ENCODE measurements around the gene MATN1.

MATN1 gene

DNA sequence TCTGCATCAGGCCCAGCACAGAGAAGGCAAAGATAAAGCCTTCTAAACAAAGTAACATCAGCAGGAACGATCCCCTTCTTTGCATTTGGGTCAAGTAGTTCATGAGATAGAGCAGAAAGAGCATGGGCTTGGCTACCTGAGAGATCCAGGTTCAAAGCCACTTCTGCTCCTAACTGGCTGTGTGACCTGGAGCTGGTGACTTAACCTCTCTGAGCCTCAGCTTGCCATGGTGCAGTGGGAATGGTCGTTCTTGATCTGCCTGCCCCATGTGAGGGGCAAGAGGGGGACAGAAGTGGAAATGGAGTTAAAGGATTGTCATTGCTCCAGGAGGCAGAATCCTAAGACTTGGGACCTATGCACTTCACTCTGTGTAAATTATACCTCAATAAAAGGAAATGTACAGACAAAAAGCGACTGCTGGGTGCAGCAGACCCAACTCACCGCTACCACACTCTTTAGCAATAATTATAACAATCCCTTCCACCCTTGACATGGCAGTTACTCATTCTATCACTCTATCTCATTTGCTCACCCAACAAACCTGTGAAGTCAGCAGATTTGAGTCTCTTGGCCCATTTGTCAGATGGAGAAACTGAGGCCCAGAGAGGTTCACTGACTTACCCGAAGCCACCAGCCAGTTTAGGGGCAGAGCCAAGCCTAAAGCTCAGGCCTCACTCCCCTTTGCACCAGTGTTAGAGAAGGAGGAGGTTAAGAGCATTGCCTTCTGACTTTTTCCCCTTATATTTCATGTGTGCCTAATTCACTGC lies 1.5 kb upstream of the MATN1 start:
- no peak overlapping the region for H3K27ac Mint-ChIP-seq
- no peaks in the 10 kb centered on the region for H3K27me3 Mint-ChIP-seq
- peaks cover 36% of the 10 kb centered on the region for H3K4me1 Mint-ChIP-seq (ENCODE audit: low read depth)
- peaks cover 35% of the 10 kb centered on the region for H3K36me3 Mint-ChIP-seq (ENCODE audit: low read depth)
- no peak overlapping the region for H3K4me3 Mint-ChIP-seq
- no peak for DNase-seq
- H3K9me3 Mint-ChIP-seq, result no peaks in the 10 kb centered on the region

DNA sequence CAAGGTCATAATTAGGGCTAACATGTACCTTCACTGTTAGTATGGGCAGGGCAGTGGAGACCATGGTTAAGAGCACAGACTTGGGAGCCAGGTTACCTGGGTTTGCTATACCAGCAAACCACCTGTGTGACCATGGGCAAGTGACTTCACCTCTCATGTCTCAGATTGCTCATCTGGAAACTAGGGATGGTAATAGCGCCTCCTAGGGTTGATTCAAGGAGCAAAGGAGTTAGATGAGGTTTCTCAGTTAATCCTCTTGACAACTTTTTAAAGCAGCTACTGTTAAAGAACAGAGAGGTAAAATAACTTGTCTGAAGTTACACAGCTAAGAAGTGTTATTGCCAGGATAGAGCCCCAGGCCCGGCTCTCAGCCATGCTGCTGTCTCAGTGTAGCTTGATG lies 790 bp upstream of the MATN1 start:
- Mint-ChIP-seq H3K27ac (peak overlapping the region; percentile 65), H3K36me3 (ENCODE audit: low read depth) (peaks cover 35% of the 10 kb centered on the region), H3K4me1 (ENCODE audit: low read depth) (peaks cover 42% of the 10 kb centered on the region), H3K4me3 (no peak overlapping the region), H3K9me3 (no peaks in the 10 kb centered on the region), H3K27me3 (no peaks in the 10 kb centered on the region)
- DNase-seq, result no peak

DNA sequence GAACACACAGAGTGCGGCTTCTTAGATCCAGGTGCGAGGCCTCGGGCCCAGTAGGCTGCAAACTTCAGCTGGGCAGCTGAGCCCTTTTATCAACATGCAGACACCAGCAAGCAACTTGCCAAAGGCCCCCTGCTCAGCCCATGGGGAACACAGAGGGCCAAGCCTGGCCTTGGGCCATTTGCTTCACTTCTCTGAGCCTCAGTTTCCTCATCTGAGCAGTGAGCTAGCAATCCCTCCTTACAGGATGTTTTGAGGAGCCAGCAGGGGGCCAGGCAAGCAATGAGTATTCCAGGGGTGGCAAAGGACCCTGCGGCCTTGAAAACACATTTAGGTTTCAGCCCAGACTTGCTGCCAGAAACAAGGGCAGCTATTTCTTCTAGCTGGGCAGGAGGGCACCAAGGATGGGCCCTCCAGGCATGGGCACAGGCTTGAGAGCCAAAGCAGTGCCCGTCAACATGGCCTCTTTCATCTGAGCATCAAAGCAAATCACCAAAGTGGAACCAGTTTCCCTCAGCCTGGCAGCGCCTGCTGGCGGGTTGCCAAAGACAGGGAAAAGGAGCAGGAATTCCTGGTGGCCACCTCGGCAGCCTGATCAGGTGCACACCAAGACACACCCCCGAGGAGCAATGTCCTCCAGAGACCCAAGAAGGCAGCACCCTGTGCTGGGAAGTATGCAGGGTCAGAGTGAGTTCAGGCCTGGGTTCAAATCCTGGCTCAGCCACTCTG lies 1.4 kb downstream of the MATN1 start:
- Mint-ChIP-seq H3K27me3 (no peaks in the 10 kb centered on the region), H3K4me3 (no peak overlapping the region), H3K4me1 (ENCODE audit: low read depth) (peaks cover 41% of the 10 kb centered on the region), H3K27ac (peak overlapping the region; percentile 18), H3K36me3 (ENCODE audit: low read depth) (peaks cover 32% of the 10 kb centered on the region), H3K9me3 (no peaks in the 10 kb centered on the region)
- no peak for DNase-seq

DNA sequence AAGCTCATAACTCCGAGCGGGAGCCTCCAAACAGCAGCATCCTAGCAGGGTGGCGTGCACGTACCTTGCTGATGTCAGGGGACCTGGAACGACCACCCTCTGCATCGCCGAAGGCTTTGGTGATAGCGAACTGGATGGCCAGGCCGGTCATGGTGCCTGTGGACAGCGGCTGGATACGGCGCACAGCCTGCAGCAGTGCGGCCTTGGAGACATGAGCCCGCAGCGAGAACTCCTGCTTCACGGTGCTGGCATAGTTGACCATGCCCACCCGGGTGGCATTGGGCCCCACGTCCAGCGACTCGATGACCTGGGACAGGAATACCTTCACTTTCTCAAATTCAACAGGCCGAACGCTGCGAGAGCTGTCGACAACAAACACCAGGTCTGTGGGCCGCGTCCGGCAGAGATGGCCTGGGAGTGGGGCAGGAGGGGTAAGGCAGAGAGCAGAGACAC lies 2.0 kb downstream of the MATN1 start:
- Mint-ChIP-seq H3K4me3 (no peak overlapping the region), H3K9me3 (no peaks in the 10 kb centered on the region), H3K27me3 (no peaks in the 10 kb centered on the region), H3K4me1 (ENCODE audit: low read depth) (peaks cover 44% of the 10 kb centered on the region), H3K36me3 (ENCODE audit: low read depth) (peaks cover 31% of the 10 kb centered on the region), H3K27ac (no peak overlapping the region)
- no peak for DNase-seq

DNA sequence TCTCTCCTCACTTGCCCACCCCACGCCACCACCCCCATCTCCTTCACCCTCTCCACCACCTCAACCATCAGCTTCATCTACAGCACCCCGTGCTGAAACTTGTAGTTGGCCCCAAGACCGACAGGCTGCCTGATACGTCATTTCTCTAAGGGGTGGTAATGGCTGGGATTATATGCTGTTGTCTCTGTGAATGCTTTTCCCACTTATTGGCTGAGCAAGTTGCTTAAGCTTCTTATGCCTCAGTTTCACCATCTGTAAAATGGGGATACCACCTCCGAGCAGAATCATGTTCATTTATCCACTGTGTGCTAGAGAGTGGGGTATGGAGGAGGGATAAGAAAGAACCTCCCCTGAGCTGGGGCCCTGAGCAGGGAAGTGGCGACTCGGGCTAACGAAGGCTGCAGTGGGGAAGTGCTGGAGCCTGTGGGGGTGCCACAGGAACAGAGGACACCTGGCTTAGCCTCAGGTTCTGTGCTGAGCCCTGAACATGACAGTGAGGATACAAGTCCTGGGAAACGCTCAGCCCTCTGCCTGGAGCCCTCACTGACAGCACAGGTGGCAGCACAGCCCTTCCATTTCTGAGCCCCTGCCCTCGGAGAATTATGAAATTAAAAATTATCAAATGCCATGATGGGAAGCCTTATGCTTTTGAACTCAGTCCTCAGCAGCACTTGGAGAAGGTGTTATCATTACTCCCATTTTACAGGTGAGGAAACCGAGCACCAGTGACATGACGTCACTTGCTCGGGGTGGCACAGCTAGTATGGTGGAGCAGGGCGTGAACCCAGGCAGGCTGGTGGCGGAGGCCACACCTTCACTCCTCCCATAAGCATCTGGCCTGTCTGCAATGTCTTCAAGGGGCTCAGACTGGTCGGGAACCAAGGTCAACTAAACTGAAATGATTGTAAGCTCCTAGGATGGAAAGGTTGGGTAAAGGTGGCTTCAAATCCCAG lies 2.8 kb downstream of the MATN1 start:
- peaks cover 44% of the 10 kb centered on the region for H3K4me1 Mint-ChIP-seq (ENCODE audit: low read depth)
- H3K36me3 Mint-ChIP-seq (ENCODE audit: low read depth), result peaks cover 28% of the 10 kb centered on the region
- no peak overlapping the region for H3K27ac Mint-ChIP-seq
- no peak for DNase-seq
- peaks cover 2% of the 10 kb centered on the region for H3K9me3 Mint-ChIP-seq
- H3K27me3 Mint-ChIP-seq, result no peaks in the 10 kb centered on the region
- H3K4me3 Mint-ChIP-seq, result no peak overlapping the region

DNA sequence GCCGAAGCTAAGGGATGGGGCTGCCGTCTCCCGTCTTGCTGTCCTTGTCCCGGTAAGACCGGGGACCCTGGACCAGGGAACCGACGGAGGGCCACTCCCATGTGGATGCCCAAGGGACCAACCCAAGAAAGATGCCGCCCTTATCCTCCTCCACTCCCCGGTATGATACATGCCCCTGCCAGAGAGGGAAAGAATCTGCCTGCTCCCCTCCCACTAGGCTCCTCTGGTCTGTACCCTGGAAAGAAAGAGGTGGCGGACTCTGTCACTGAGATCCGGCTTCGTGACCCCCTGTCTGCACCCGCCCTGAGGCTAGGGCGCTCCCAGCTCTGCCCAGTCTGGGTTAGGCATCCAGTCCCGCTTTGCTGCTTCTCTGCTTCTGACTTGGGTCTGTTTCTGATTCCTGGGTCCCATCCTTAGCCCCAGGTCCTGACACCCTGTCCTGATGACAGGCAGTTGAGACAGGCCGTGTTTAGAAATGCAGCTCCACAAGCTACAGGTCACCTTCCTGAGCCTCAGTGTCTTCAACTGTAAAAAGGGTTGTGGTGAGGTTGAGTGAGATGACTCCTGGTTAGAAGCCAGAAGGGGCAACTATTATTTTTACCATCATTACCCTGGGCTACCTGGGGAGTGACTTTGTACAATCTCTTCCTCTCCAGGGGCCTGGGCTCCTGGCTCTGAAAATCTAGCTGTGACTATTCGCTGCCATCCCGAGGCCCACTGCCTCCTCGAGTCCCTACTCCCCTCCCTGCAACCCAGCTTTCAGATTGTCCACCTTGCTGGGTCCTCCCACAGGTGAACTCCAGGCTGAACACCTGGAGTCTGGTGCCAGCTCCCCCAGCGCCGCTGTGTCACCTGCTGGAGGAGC lies 3.7 kb downstream of the MATN1 start:
- no peak for DNase-seq
- Mint-ChIP-seq H3K4me1 (ENCODE audit: low read depth) (peaks cover 43% of the 10 kb centered on the region), H3K4me3 (peak overlapping the region; percentile 87), H3K36me3 (ENCODE audit: low read depth) (peaks cover 27% of the 10 kb centered on the region), H3K9me3 (peaks cover 9% of the 10 kb centered on the region), H3K27ac (peak overlapping the region; percentile 97), H3K27me3 (no peaks in the 10 kb centered on the region)

DNA sequence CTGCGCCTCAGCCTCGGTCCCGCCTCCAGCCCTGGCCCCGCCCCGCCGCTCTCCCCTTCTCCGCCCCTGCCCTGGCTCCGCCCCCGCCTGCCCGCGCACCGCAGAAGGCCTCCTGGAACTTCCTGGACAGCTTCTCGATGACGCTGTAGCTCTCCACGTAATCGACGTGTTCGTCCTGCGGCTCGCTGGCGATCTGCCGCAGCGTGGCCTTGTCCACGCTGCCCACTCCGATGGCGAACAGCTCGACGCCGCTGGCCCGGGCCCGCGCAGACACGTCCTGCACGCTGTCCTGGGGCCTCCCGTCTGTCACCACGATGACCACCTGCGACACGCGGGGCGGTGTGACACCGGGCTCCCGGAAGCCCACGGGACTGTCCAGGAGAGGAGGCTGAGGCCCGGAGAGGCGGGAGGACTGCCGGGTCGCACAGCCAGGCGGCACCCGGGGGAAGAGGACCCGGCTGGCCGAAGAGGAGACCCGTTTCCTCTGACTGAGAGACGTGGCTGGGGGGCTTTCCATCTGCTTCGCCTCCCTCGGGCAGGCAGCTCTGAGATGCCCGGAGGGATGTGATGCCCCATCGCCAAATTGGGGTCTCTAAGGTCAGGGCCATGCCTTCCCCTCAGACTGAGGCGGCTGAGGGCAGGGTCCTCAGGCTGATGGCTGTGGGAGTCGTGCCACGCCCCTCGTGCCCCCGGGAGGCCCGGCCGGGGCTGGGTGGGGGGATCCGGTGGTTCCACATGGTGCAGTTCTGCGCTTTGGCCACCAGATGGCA lies 4.6 kb downstream of the MATN1 start:
- H3K9me3 Mint-ChIP-seq, result peaks cover 9% of the 10 kb centered on the region
- H3K4me1 Mint-ChIP-seq (ENCODE audit: low read depth), result peaks cover 37% of the 10 kb centered on the region
- no peaks in the 10 kb centered on the region for H3K27me3 Mint-ChIP-seq
- peak; percentile 96 for DNase-seq
- peaks cover 25% of the 10 kb centered on the region for H3K36me3 Mint-ChIP-seq (ENCODE audit: low read depth)
- peak overlapping the region; percentile 87 for H3K4me3 Mint-ChIP-seq
- H3K27ac Mint-ChIP-seq, result peak overlapping the region; percentile 97

DNA sequence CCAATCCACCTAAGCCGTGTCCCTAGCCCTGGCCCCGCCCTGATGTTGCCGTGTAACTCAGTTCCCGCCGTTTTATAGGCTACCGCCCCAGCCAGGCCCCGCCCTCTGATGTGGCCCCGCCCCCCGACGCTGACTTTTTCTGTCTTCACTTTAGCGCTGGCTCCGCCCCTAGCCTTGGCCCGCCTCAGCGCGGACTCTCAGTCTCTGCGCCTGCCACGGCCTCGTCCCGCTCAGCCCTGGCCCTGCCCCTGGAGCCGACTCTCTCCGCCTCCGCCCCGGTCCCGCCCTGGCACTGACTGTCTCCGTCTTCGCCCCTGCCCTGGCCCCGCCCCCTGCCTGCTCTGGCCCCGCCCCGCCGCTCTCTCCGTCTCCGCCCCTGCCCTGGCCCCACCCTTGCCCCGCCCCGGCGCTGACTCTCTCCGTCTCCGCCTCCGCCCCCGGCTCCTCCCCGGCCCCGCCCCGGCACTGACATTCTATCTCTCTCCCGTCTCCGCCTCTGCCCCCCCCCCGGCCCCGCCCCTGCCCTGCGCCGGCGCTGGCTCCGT lies 5.2 kb downstream of the MATN1 start:
- peak; percentile 100 for DNase-seq
- peak overlapping the region; percentile 86 for H3K4me3 Mint-ChIP-seq
- H3K27me3 Mint-ChIP-seq, result no peaks in the 10 kb centered on the region
- peaks cover 9% of the 10 kb centered on the region for H3K9me3 Mint-ChIP-seq
- peaks cover 35% of the 10 kb centered on the region for H3K4me1 Mint-ChIP-seq (ENCODE audit: low read depth)
- peaks cover 23% of the 10 kb centered on the region for H3K36me3 Mint-ChIP-seq (ENCODE audit: low read depth)
- H3K27ac Mint-ChIP-seq, result peak overlapping the region; percentile 97

DNA sequence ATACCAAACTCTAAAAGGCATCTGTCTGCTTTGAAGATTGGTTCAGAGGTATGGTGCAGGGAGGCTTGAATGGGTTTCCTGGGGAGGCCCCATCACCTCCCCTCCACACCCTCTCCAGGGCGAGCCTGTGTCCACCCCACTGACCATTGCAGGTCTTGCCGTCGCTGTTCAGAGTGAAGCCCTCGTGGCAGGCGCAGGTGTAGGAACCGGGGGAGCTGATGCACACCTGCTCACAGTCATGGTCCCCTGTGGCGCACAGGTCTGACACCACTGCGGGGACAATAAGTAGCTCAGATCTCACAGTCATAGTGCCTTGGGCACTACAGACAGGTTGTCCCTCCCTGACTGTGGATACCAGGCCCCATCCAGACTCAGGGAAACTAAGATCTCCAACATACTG lies 6.7 kb downstream of the MATN1 start:
- H3K4me3 Mint-ChIP-seq, result no peak overlapping the region
- H3K27ac Mint-ChIP-seq, result no peak overlapping the region
- H3K4me1 Mint-ChIP-seq (ENCODE audit: low read depth), result peaks cover 30% of the 10 kb centered on the region

DNA sequence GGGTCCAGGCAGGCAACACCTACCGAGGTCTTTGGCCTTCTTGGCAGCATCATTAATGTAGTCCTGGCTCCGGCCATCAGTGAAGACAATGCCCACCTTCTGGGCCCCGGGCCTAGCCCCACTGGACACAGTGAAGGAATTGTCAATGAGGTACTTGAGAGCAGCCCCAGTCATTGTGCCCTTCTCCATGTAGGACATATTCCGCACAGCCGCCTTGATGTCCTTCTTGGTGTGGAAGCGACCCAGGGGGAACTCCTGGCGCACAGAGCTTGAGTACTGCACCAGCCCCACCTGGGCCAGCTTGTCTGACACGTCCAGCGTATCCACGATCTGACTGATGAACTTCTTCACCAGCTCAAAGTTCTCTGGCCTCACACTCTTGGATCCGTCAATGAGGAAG lies 7.5 kb downstream of the MATN1 start:
- peaks cover 4% of the 10 kb centered on the region for H3K27me3 Mint-ChIP-seq
- H3K4me3 Mint-ChIP-seq, result no peak overlapping the region
- DNase-seq, result no peak
- H3K4me1 Mint-ChIP-seq (ENCODE audit: low read depth), result peaks cover 25% of the 10 kb centered on the region
- peaks cover 11% of the 10 kb centered on the region for H3K36me3 Mint-ChIP-seq (ENCODE audit: low read depth)
- no peak overlapping the region for H3K27ac Mint-ChIP-seq
- peaks cover 9% of the 10 kb centered on the region for H3K9me3 Mint-ChIP-seq

More for the DNA sequence above, 6.7 kb downstream of the MATN1 start:
- Mint-ChIP-seq H3K9me3 (peaks cover 9% of the 10 kb centered on the region), H3K36me3 (ENCODE audit: low read depth) (peaks cover 16% of the 10 kb centered on the region), H3K27me3 (peaks cover 4% of the 10 kb centered on the region)
- no peak for DNase-seq

DNA sequence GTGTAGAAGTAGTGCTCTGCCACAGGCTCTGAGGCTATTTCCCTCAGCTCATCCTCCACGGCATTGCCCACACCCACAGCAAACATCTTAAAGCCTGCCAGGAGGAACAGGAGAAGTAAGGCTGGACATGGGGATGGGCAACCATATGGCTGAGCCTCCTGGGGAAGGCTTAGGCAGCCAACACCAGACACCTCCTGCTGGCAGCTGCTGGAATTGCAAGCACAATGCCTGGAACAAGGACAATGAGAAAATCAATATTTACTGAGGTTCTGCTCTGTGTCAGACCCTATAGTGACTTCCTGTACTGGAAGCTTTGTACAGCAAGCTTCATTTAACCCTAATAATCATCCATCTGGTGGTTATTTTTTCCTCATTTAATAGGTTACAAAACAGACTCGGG lies 8.2 kb downstream of the MATN1 start:
- no peak overlapping the region for H3K27ac Mint-ChIP-seq
- H3K36me3 Mint-ChIP-seq (ENCODE audit: low read depth), result peaks cover 11% of the 10 kb centered on the region
- H3K4me1 Mint-ChIP-seq (ENCODE audit: low read depth), result peaks cover 19% of the 10 kb centered on the region
- H3K9me3 Mint-ChIP-seq, result peaks cover 9% of the 10 kb centered on the region
- no peak for DNase-seq
- H3K4me3 Mint-ChIP-seq, result no peak overlapping the region
- peaks cover 4% of the 10 kb centered on the region for H3K27me3 Mint-ChIP-seq

DNA sequence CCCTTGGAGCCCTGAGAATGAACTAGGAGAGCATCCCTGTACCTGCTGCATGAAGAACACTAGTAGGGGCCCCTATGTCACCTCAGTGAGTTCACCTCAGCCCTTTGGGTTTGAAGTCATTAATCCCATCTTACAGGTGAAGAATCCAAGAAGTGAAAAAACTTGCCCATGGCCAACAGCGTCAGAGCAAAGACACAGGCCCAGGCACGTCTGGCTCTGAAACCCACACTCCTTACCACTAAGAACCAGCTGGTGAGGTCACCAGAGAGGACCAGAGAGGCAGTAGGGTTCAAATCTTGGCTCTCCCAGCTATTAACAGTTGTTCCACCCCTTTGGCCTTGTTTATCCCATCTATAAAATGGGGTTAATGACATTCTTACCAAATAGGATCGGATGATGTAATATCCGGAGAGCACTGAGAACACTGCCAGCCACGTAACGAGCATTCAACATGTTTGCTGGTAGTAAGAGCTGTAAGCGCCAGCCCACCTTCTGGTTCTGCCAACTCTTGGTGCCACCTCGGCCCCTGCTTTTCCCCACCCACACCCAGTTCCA lies 8.8 kb downstream of the MATN1 start:
- Mint-ChIP-seq H3K4me1 (ENCODE audit: low read depth) (peaks cover 13% of the 10 kb centered on the region), H3K9me3 (peaks cover 9% of the 10 kb centered on the region)

DNA sequence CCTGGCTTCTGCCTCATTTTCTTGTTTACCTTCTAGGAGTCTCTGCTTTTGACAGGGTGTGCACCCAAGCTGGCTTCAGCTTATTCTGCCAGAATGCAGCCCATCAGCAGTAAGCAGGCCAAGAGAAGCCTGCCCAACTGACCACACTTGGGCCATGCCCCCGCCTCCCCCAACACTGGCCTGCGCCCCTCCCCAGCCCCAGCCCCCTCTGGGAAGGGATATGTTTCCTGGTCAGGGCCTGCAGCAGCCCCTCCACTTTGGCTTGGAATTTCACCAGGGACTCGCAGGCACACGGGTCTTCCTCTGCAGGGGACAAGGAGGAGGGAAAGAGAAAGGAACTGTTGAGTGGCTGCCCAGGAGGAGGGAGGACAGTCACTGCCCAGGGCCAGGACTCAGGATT lies 9.4 kb downstream of the MATN1 start:
- Mint-ChIP-seq H3K27ac (no peak overlapping the region), H3K4me1 (ENCODE audit: low read depth) (peaks cover 9% of the 10 kb centered on the region), H3K27me3 (peaks cover 5% of the 10 kb centered on the region), H3K4me3 (no peak overlapping the region), H3K36me3 (ENCODE audit: low read depth) (peaks cover 11% of the 10 kb centered on the region), H3K9me3 (peaks cover 9% of the 10 kb centered on the region)
- no peak for DNase-seq

More for the DNA sequence above, 8.8 kb downstream of the MATN1 start:
- H3K36me3 Mint-ChIP-seq (ENCODE audit: low read depth), result peaks cover 11% of the 10 kb centered on the region
- no peak overlapping the region for H3K27ac Mint-ChIP-seq
- no peak overlapping the region for H3K4me3 Mint-ChIP-seq
- DNase-seq, result no peak
- H3K27me3 Mint-ChIP-seq, result peaks cover 4% of the 10 kb centered on the region
